H1 (cell line): ENCODE data around the gene MCM3. TPM values are rescaled to one million over a fixed set of nuclear protein-coding genes. Genes with fewer than 3 reads are reported as not detected.

Experiments used
- CTCF ChIA-PET: fragments of 300-600 bp; sonication (Branson Sonifier 250); formaldehyde crosslinking; loops from one replicate; lab custom pipeline; 2021; ENCODE audit not compliant: partially characterized antibody; lab: Charles Lee
- POLR2A ChIA-PET: fragments of 300-600 bp; sonication (Branson Sonifier 250); formaldehyde crosslinking; loops from one replicate; lab custom pipeline; 2021; ENCODE audit warnings: inconsistent platforms; ENCODE audit not compliant: partially characterized antibody; lab: Charles Lee
- DNase-seq, 2 experiments: peaks; one replicate each; pipeline versions ENCODE4 v3.0.0 to v3.0.0-alpha.2; 2010 to 2022; ENCODE audit warnings: low spot score in 2 of 2, low read depth in 1 of 2, mixed read lengths in 1 of 2
- FAIRE-seq: peaks from 2 replicates; lab custom pipeline; 2011; peaks lifted over from hg19 to GRCh38; lab: Jason Lieb, UNC
- H2AFZ ChIP-seq: 2 replicates; pipeline ENCODE4 v1.8.1; 2012; ENCODE audit warnings: low read length, inconsistent platforms
- H2AK5ac ChIP-seq: 2 replicates; pipeline ENCODE4 v1.6.1; 2013; ENCODE audit warnings: low read depth, low read length
- H2BK120ac ChIP-seq: replicated peaks from 2 replicates; pipeline ENCODE3; 2013; ENCODE audit warnings: low read depth, low read length, inconsistent platforms
- H2BK12ac ChIP-seq: 2 replicates; pipeline ENCODE4 v1.6.1; 2013; ENCODE audit warnings: low read depth, low read length
- H2BK15ac ChIP-seq: 2 replicates; pipeline ENCODE4 v1.6.1; 2013; ENCODE audit warnings: low read length
- H2BK20ac ChIP-seq: 2 replicates; pipeline ENCODE4 v1.6.1; 2013; ENCODE audit warnings: low read length
- H2BK5ac ChIP-seq: 2 replicates; pipeline ENCODE4 v1.6.1; 2013; ENCODE audit warnings: low read depth, low read length
- H3K14ac ChIP-seq: 2 replicates; pipeline ENCODE4 v1.6.1; 2013; ENCODE audit warnings: inconsistent platforms; ENCODE audit not compliant: insufficient read length
- H3K18ac ChIP-seq: 2 replicates; pipeline ENCODE4 v1.6.1; 2013; ENCODE audit warnings: low read length; ENCODE audit errors: extremely low read depth
- H3K23ac ChIP-seq: 2 replicates; pipeline ENCODE4 v1.6.1; 2013; ENCODE audit warnings: inconsistent platforms; ENCODE audit not compliant: insufficient read length
- H3K23me2 ChIP-seq: 2 replicates; pipeline ENCODE4 v1.6.1; 2013; ENCODE audit warnings: low read depth, low read length
- H3K27ac ChIP-seq: 2 replicates; pipeline ENCODE4 v1.6.1; 2011; ENCODE audit warnings: low read depth, low read length, inconsistent platforms
- H3K27me3 ChIP-seq, 4 experiments: replicated peaks in 1 of 4; 1 replicate in 1 of 4; 2 replicates in 3 of 4; pipeline versions ENCODE4 v1.6.1 to v1.8.1; 2011 to 2013; ENCODE audit warnings: low read length in 3 of 4, mild to moderate bottlenecking in 3 of 4, inconsistent platforms in 2 of 4, mixed read lengths in 2 of 4, moderate library complexity in 1 of 4; ENCODE audit not compliant: control insufficient read depth in 3 of 4, insufficient read depth in 3 of 4; ENCODE audit errors: extremely low read depth in 1 of 4
- H3K36me3 ChIP-seq, 4 experiments: 2 replicates each; pipeline versions ENCODE4 v1.6.1 to v1.8.1; 2011 to 2013; ENCODE audit warnings: mild to moderate bottlenecking in 4 of 4, low read length in 3 of 4, moderate library complexity in 2 of 4, control low read depth in 1 of 4, inconsistent platforms in 1 of 4; ENCODE audit not compliant: insufficient read depth in 4 of 4, control insufficient read depth in 2 of 4
- H3K4ac ChIP-seq: replicated peaks from 2 replicates; pipeline ENCODE3; 2013; ENCODE audit warnings: low read length, low read depth, mixed read lengths, inconsistent platforms; ENCODE audit not compliant: insufficient read length
- H3K4me1 ChIP-seq, 4 experiments: replicated peaks in 1 of 4; 1 replicate in 1 of 4; 2 replicates in 3 of 4; pipeline versions ENCODE4 v1.6.1 to v1.8.1; 2011 to 2013; ENCODE audit warnings: low read length in 3 of 4, inconsistent platforms in 2 of 4, mixed read lengths in 1 of 4; ENCODE audit not compliant: insufficient read depth in 4 of 4, control insufficient read depth in 3 of 4
- H3K4me2 ChIP-seq, 2 experiments: 2 replicates each; pipeline versions ENCODE4 v1.6.1 to v1.8.1; 2011 to 2013; ENCODE audit warnings: low read depth in 2 of 2, low read length in 2 of 2, control low read depth in 1 of 2, inconsistent platforms in 1 of 2, mild to moderate bottlenecking in 1 of 2; ENCODE audit not compliant: insufficient read depth in 1 of 2
- H3K4me3 ChIP-seq, 4 experiments: fragments of 200-600, 300-600 bp in 1 of 4; sonication (generic), shearing (Covaris generic), sonication (Bioruptor Twin) in 1 of 4; 2 replicates each; pipeline versions ENCODE4 v1.5.1 to v1.8.1; 2011 to 2016; ENCODE audit warnings: low read length in 4 of 4, low read depth in 3 of 4, control low read depth in 2 of 4, inconsistent platforms in 2 of 4, mild to moderate bottlenecking in 2 of 4, mixed read lengths in 1 of 4, moderate library complexity in 1 of 4; ENCODE audit not compliant: insufficient read depth in 2 of 4; ENCODE audit errors: extremely low read depth in 1 of 4
- H3K56ac ChIP-seq: replicated peaks from 2 replicates; pipeline ENCODE3; 2013; ENCODE audit warnings: low read depth, mild to moderate bottlenecking, mixed read lengths, low read length, inconsistent platforms; ENCODE audit not compliant: insufficient read length
- H3K79me1 ChIP-seq: 2 replicates; pipeline ENCODE4 v1.6.1; 2013; ENCODE audit warnings: low read depth, low read length, control low read depth
- H3K79me2 ChIP-seq, 2 experiments: 2 replicates each; pipeline versions ENCODE4 v1.6.1 to v1.8.1; 2012 to 2013; ENCODE audit warnings: low read length in 2 of 2, mild to moderate bottlenecking in 2 of 2, inconsistent platforms in 1 of 2; ENCODE audit not compliant: insufficient read depth in 2 of 2, control insufficient read depth in 1 of 2
- H3K9ac ChIP-seq, 4 experiments: replicated peaks in 1 of 4; 1 replicate in 1 of 4; 2 replicates in 3 of 4; pipeline versions ENCODE4 v1.6.1 to v1.8.1; 2011 to 2013; ENCODE audit warnings: low read depth in 3 of 4, low read length in 3 of 4, control low read depth in 2 of 4, mild to moderate bottlenecking in 2 of 4, moderate library complexity in 2 of 4, inconsistent platforms in 1 of 4; ENCODE audit errors: extremely low read depth in 1 of 4
- H3K9me3 ChIP-seq, 2 experiments: 2 replicates each; pipeline versions ENCODE4 v1.6.1 to v1.8.1; 2012 to 2013; ENCODE audit warnings: mild to moderate bottlenecking in 2 of 2, moderate library complexity in 2 of 2, control low read depth in 1 of 2, inconsistent platforms in 1 of 2, low read depth in 1 of 2, low read length in 1 of 2, mixed read lengths in 1 of 2; ENCODE audit not compliant: insufficient read depth in 2 of 2
- H4K20me1 ChIP-seq, 2 experiments: replicated peaks in 1 of 2; 2 replicates each; pipeline versions ENCODE3 to v1.8.1; 2011 to 2013; ENCODE audit warnings: inconsistent platforms in 2 of 2, low read length in 2 of 2, mild to moderate bottlenecking in 1 of 2; ENCODE audit not compliant: insufficient read depth in 2 of 2, control insufficient read depth in 1 of 2
- H4K5ac ChIP-seq: 2 replicates; pipeline ENCODE4 v1.6.1; 2013; ENCODE audit warnings: low read length, low read depth, mixed read lengths, inconsistent platforms; ENCODE audit not compliant: insufficient read length
- H4K8ac ChIP-seq: 2 replicates; pipeline ENCODE4 v1.8.0; 2013; ENCODE audit warnings: mild to moderate bottlenecking, moderate library complexity, low read length, inconsistent platforms; ENCODE audit not compliant: insufficient read depth; ENCODE audit errors: extremely low read depth
- H4K91ac ChIP-seq: replicated peaks from 2 replicates; pipeline ENCODE3; 2013; ENCODE audit warnings: low read length, mixed read lengths, inconsistent platforms; ENCODE audit not compliant: insufficient read length
- JUND ChIP-seq: IDR thresholded peaks from 2 replicates; pipeline ENCODE4 v1.6.1; 2011; ENCODE audit warnings: mild to moderate bottlenecking, improper control_type of control experiment, low read length
- WGBS, 2 experiments: shearing (Covaris generic) in 1 of 2; methylation state at CpG; one replicate each; pipeline versions ENCODE4 v1.1.6 to v1.1.7; 2013 to 2015; ENCODE audit warnings: low lambda C conversion rate in 2 of 2, mixed read lengths in 2 of 2, inconsistent platforms in 1 of 2, low coverage in 1 of 2, missing lambda C conversion rate in 1 of 2; ENCODE audit not compliant: insufficient replicate concordance in 2 of 2, insufficient coverage in 1 of 2, insufficient read length in 1 of 2; ENCODE audit errors: extremely low coverage in 1 of 2, missing lambda C conversion rate in 1 of 2; 5-methylcytosine and 5-hydroxymethylcytosine counted together
- polyA plus RNA-seq, 7 experiments: library from polyadenylated mRNA; depleted of rRNA in 3 of 7; stranded (reverse) in 5 of 7; unstranded in 2 of 7; fragments of >200 nt in 5 of 7; fragments of 200-250 nt in 2 of 7; gene quantifications; 1 replicate in 5 of 7; 2 replicates in 1 of 7; 4 replicates in 1 of 7; pipeline versions ENCODE4 v1.2.1 to v1.2.3, GENCODE V29; 2011 to 2013; ENCODE audit warnings: missing spikeins in 2 of 7, mixed read lengths in 2 of 7
- total RNA-seq: library from RNA; stranded (reverse); fragmentation: NEBNext Ultra II Directional; extraction: Animal tissue kit (Norgen Biotek cat#: 25700); gene quantifications from 2 replicates; pipeline ENCODE4 v1.2.1, GENCODE V29; 2021

MCM3 gene
- total and polyA plus RNA-seq, 2 of the 8 experiments (the other 6 are each of a cell fraction or from before 2014, with no cell fraction given) = 275 to 293 TPM

GRCh38 chr6:52303178-52303577 lies 18.6 kb upstream of the MCM3 start:
- Histone ChIP-seq H3K9ac (no peak overlapping the region), H2BK15ac (no peak overlapping the region), H3K79me1 (no peaks in the 10 kb centered on the region), H3K4me1 (no peaks in the 10 kb centered on the region; a peak in 2 of 7 replicates), H2BK120ac (no peak overlapping the region), H2BK5ac (no peak overlapping the region), H3K27me3 (no peaks in the 10 kb centered on the region), H3K4me2 (no peak overlapping the region), H3K18ac (no peak overlapping the region), H3K23me2 (no peaks in the 10 kb centered on the region; the same call in 1 of the 2 replicates), H3K79me2 (no peaks in the 10 kb centered on the region), H2AFZ (0 out of 2 replicates have a peak overlapping the region, but pooled peaks have one; percentile 30), H2BK12ac (no peak overlapping the region), H3K36me3 (no peaks in the 10 kb centered on the region), H3K4me3 (no peak overlapping the region), H4K5ac (no peak overlapping the region), H4K91ac (no peak overlapping the region), H4K8ac (no peak overlapping the region), H2BK20ac (no peak overlapping the region), H3K56ac (no peak overlapping the region), H3K27ac (no peak overlapping the region), H4K20me1 (no peaks in the 10 kb centered on the region), H3K23ac (no peak overlapping the region), H3K14ac (no peak overlapping the region), H3K4ac (peak overlapping the region; percentile 27), H3K9me3 (no peaks in the 10 kb centered on the region), H2AK5ac (no peak overlapping the region)
- FAIRE-seq (no peak), DNase-seq (no peak)
- WGBS, 2 experiments = 88% methylated on average over 1 of the region's 1 CpG; no CpG with 5 or more reads in 1 of the 2 experiments
- ChIA-PET CTCF (interaction anchor here (0.9 to 2.6 kb wide), 2 partner anchors 18 to 63 kb away, joined by 3 to 13 read pairs; partner anchors contain the start of gene MCM3), POLR2A (no interaction called here)
- no peak for TF ChIP-seq JUND
